ENCODE measurements around the gene SHISA2.
"Not testable (repeated sequence)": the region's sequence is repeated elsewhere in the genome, so short reads cannot be mapped to it uniquely, and the experiment has no call there.

DNA sequence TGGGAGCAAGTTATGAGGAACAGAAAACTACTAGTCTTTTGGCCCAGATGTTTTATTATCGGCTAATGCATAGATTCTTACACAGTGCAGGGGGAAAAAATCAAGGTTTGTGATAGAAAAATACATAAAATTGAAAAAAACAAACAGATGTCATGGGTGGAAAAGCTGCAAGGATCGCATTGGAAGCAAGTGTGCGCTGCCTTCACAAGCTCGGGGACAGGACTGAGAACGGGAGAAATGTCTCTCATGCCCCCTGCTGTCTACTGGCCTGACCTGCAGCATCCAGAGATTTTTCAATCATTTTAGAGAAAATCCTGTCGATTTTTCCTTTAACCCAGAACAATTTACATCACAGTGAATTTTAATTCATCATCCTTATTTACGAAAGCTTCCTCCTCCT lies 20.5 kb upstream of the SHISA2 start:
- not testable (repeated sequence) for TF ChIP-seq GTF2F1 (IDR thresholded peaks at IDR 0.05; ENCODE audit: borderline replicate concordance, low read depth, low read length); TBP (IDR thresholded peaks at IDR 0.05; ENCODE audit: low read depth, low read length); YY1 (IDR thresholded peaks at IDR 0.05; ENCODE audit: low read depth, low read length); EZH2 (IDR thresholded peaks at IDR 0.05; ENCODE audit: low read depth, low read length, severe bottlenecking); POLR2A (IDR thresholded peaks at IDR 0.05; ENCODE audit: control extremely low read depth in 1 of 2, low read depth in 2 of 2, low read length in 2 of 2); EGR1 (IDR thresholded peaks at IDR 0.05; ENCODE audit: borderline replicate concordance, low read depth, low read length); SIRT6 (IDR thresholded peaks at IDR 0.05; ENCODE audit: low read length)
- TF ChIP-seq, protein P1, sequence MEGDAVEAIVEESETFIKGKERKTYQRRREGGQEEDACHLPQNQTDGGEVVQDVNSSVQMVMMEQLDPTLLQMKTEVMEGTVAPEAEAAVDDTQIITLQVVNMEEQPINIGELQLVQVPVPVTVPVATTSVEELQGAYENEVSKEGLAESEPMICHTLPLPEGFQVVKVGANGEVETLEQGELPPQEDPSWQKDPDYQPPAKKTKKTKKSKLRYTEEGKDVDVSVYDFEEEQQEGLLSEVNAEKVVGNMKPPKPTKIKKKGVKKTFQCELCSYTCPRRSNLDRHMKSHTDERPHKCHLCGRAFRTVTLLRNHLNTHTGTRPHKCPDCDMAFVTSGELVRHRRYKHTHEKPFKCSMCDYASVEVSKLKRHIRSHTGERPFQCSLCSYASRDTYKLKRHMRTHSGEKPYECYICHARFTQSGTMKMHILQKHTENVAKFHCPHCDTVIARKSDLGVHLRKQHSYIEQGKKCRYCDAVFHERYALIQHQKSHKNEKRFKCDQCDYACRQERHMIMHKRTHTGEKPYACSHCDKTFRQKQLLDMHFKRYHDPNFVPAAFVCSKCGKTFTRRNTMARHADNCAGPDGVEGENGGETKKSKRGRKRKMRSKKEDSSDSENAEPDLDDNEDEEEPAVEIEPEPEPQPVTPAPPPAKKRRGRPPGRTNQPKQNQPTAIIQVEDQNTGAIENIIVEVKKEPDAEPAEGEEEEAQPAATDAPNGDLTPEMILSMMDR (IDR thresholded peaks at IDR 0.05; ENCODE audit: control extremely low read depth in 1 of 3, insufficient read depth in 1 of 3, low read depth in 1 of 3, low read length in 3 of 3), result not testable (repeated sequence)
- TF ChIP-seq, protein P2, sequence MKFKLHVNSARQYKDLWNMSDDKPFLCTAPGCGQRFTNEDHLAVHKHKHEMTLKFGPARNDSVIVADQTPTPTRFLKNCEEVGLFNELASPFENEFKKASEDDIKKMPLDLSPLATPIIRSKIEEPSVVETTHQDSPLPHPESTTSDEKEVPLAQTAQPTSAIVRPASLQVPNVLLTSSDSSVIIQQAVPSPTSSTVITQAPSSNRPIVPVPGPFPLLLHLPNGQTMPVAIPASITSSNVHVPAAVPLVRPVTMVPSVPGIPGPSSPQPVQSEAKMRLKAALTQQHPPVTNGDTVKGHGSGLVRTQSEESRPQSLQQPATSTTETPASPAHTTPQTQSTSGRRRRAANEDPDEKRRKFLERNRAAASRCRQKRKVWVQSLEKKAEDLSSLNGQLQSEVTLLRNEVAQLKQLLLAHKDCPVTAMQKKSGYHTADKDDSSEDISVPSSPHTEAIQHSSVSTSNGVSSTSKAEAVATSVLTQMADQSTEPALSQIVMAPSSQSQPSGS (IDR thresholded peaks at IDR 0.05; ENCODE audit: low read length), result not testable (repeated sequence)
